ENCODE measurements around the gene ZNF280B. TPM values are rescaled to one million over a fixed set of nuclear protein-coding genes. Genes with fewer than 3 reads are reported as not detected.

ZNF280B gene
- total RNA-seq, 1 donor from 2014 or later, result 4.0 TPM

GRCh38 chr22:22536515-22536914 is 28.0 kb upstream of the ZNF280B start:
- FAIRE-seq (no peak), DNase-seq (ENCODE audit: low read depth) (no peak)
- Mint-ChIP-seq H3K4me3 (ENCODE audit: unreplicated experiment) (no peak overlapping the region), H3K27ac (ENCODE audit: unreplicated experiment) (no peak overlapping the region), H3K27me3 (ENCODE audit: low read depth, unreplicated experiment) (peaks cover 50% of the 10 kb centered on the region), H3K36me3 (ENCODE audit: low read depth, unreplicated experiment) (no peaks in the 10 kb centered on the region), H3K9me3 (ENCODE audit: unreplicated experiment) (peaks cover 6% of the 10 kb centered on the region), H3K4me1 (ENCODE audit: low read depth, unreplicated experiment) (no peaks in the 10 kb centered on the region)
- no peak overlapping the region for H3K9ac ChIP-seq (ENCODE audit: low read length)
- no peak overlapping the region for H3K4me2 ChIP-seq (ENCODE audit: low read length)
- no peaks in the 10 kb centered on the region for H4K20me1 ChIP-seq (ENCODE audit: insufficient read depth, low read length)
- no peaks in the 10 kb centered on the region for H3K27me3 ChIP-seq (ENCODE audit: insufficient read depth, low read length)
- H3K79me2 ChIP-seq (ENCODE audit: insufficient read depth, low read length), result no peaks in the 10 kb centered on the region
- TF ChIP-seq CTCF (IDR thresholded peaks at IDR 0.05; ENCODE audit: insufficient read depth, low read depth, low read length), result no peak
- no peak for TF ChIP-seq EZH2 (IDR thresholded peaks at IDR 0.05; ENCODE audit: insufficient read depth, low read length)
- no peaks in the 10 kb centered on the region for H3K9me3 ChIP-seq (ENCODE audit: insufficient read depth, low read depth, low read length)
- no peaks in the 10 kb centered on the region for H3K4me1 ChIP-seq (ENCODE audit: insufficient read depth, low read length)
- no peaks in the 10 kb centered on the region for H3K36me3 ChIP-seq (ENCODE audit: insufficient read depth, low read length)
- H3K27ac ChIP-seq (ENCODE audit: low read depth, low read length), result no peak overlapping the region
- H2AFZ ChIP-seq (ENCODE audit: low read depth, low read length), result no peak overlapping the region
- H3K4me3 ChIP-seq (ENCODE audit: insufficient read depth, low read depth, low read length), result no peak overlapping the region

GRCh38 chr22:22535662-22536061 is 27.1 kb upstream of the ZNF280B start:
- no peaks in the 10 kb centered on the region for H4K20me1 ChIP-seq (ENCODE audit: insufficient read depth, low read length)
- no peak for FAIRE-seq
- H3K9ac ChIP-seq (ENCODE audit: low read length), result no peak overlapping the region
- no peak overlapping the region for H3K27ac ChIP-seq (ENCODE audit: low read depth, low read length)
- Mint-ChIP-seq H3K36me3 (ENCODE audit: low read depth, unreplicated experiment) (no peaks in the 10 kb centered on the region), H3K27ac (ENCODE audit: unreplicated experiment) (no peak overlapping the region), H3K27me3 (ENCODE audit: low read depth, unreplicated experiment) (peaks cover 51% of the 10 kb centered on the region), H3K4me1 (ENCODE audit: low read depth, unreplicated experiment) (no peaks in the 10 kb centered on the region), H3K9me3 (ENCODE audit: unreplicated experiment) (peaks cover 6% of the 10 kb centered on the region), H3K4me3 (ENCODE audit: unreplicated experiment) (no peak overlapping the region)
- H3K4me3 ChIP-seq (ENCODE audit: insufficient read depth, low read depth, low read length), result no peak overlapping the region
- TF ChIP-seq EZH2 (IDR thresholded peaks at IDR 0.05; ENCODE audit: insufficient read depth, low read length) (no peak), CTCF (IDR thresholded peaks at IDR 0.05; ENCODE audit: insufficient read depth, low read depth, low read length) (no peak)
- H3K4me2 ChIP-seq (ENCODE audit: low read length), result no peak overlapping the region
- no peak overlapping the region for H2AFZ ChIP-seq (ENCODE audit: low read depth, low read length)
- no peaks in the 10 kb centered on the region for H3K27me3 ChIP-seq (ENCODE audit: insufficient read depth, low read length)
- H3K4me1 ChIP-seq (ENCODE audit: insufficient read depth, low read length), result no peaks in the 10 kb centered on the region
- no peaks in the 10 kb centered on the region for H3K79me2 ChIP-seq (ENCODE audit: insufficient read depth, low read length)
- H3K9me3 ChIP-seq (ENCODE audit: insufficient read depth, low read depth, low read length), result no peaks in the 10 kb centered on the region
- no peaks in the 10 kb centered on the region for H3K36me3 ChIP-seq (ENCODE audit: insufficient read depth, low read length)
- DNase-seq (ENCODE audit: low read depth), result no peak

GRCh38 chr22:22534604-22535415 is 26.3 kb upstream of the ZNF280B start:
- FAIRE-seq (no peak), DNase-seq (ENCODE audit: low read depth) (no peak)
- Histone ChIP-seq H3K4me1 (ENCODE audit: insufficient read depth, low read length) (no peaks in the 10 kb centered on the region), H2AFZ (ENCODE audit: low read depth, low read length) (no peak overlapping the region), H3K4me3 (ENCODE audit: insufficient read depth, low read depth, low read length) (no peak overlapping the region), H3K9ac (ENCODE audit: low read length) (no peak overlapping the region), H4K20me1 (ENCODE audit: insufficient read depth, low read length) (no peaks in the 10 kb centered on the region), H3K27me3 (ENCODE audit: insufficient read depth, low read length) (no peaks in the 10 kb centered on the region), H3K27ac (ENCODE audit: low read depth, low read length) (no peak overlapping the region), H3K79me2 (ENCODE audit: insufficient read depth, low read length) (no peaks in the 10 kb centered on the region), H3K36me3 (ENCODE audit: insufficient read depth, low read length) (no peaks in the 10 kb centered on the region), H3K4me2 (ENCODE audit: low read length) (no peak overlapping the region), H3K9me3 (ENCODE audit: insufficient read depth, low read depth, low read length) (no peaks in the 10 kb centered on the region)
- Mint-ChIP-seq H3K4me3 (ENCODE audit: unreplicated experiment) (no peak overlapping the region), H3K4me1 (ENCODE audit: low read depth, unreplicated experiment) (no peaks in the 10 kb centered on the region), H3K27me3 (ENCODE audit: low read depth, unreplicated experiment) (peaks cover 47% of the 10 kb centered on the region), H3K9me3 (ENCODE audit: unreplicated experiment) (peaks cover 2% of the 10 kb centered on the region), H3K27ac (ENCODE audit: unreplicated experiment) (no peak overlapping the region), H3K36me3 (ENCODE audit: low read depth, unreplicated experiment) (no peaks in the 10 kb centered on the region)
- TF ChIP-seq CTCF (IDR thresholded peaks at IDR 0.05; ENCODE audit: insufficient read depth, low read depth, low read length) (no peak), EZH2 (IDR thresholded peaks at IDR 0.05; ENCODE audit: insufficient read depth, low read length) (no peak)

All from astrocyte (in vitro differentiated cells and primary cell).